WTC11 (cell line): Measurements from ENCODE around the gene RASSF1.

Experiments
- CREB1 ChIP-seq: sonication (generic); formaldehyde crosslinking; IDR thresholded peaks from 2 replicates; pipeline ENCODE4 v1.8.0; 2023; ENCODE audit warnings: mild to moderate bottlenecking, missing genetic modification reagents
- MLX ChIP-seq: sonication (generic); formaldehyde crosslinking; IDR thresholded peaks from 2 replicates; pipeline ENCODE4 v1.8.1; 2023; ENCODE audit warnings: mild to moderate bottlenecking, missing genetic modification reagents, moderate library complexity
- TEAD1 ChIP-seq: sonication (generic); formaldehyde crosslinking; IDR thresholded peaks from 2 replicates; pipeline ENCODE4 v1.8.0; 2022; ENCODE audit warnings: mild to moderate bottlenecking, missing genetic modification reagents

GRCh38 chr3:50331364-50331907, 9.2 kb downstream of the RASSF1 start:
- TF ChIP-seq TEAD1 (CRISPR knock-in tag), result no peak
- no peak for TF ChIP-seq MLX (CRISPR knock-in tag)
- TF ChIP-seq CREB1 (CRISPR knock-in tag), result no peak
